Smooth muscle cell (in vitro differentiated cells): ENCODE measurements around the gene MSI2. TPM values are rescaled to one million over a fixed set of nuclear protein-coding genes. Genes with fewer than 3 reads are reported as not detected.

ENCODE experiments used
- DNase-seq: peaks from one replicate; lab custom pipeline; 2025; ENCODE audit not compliant: unreplicated experiment; lab: John Stamatoyannopoulos, UW
- H2AFZ ChIP-seq: fragments of 200-600 bp; sonication (generic); 2 replicates; pipeline ENCODE4 v1.6.0; 2016; ENCODE audit warnings: antibody characterized with exemption, low read depth, mild to moderate bottlenecking
- H3F3A ChIP-seq: fragments of 200-600 bp; sonication (generic); 2 replicates; pipeline ENCODE4 v1.6.0; 2017; ENCODE audit warnings: antibody characterized with exemption, low read depth
- H3K27ac ChIP-seq: fragments of 200-600 bp; sonication (generic); 2 replicates; pipeline ENCODE4 v1.5.1; 2016; ENCODE audit warnings: low read depth, mild to moderate bottlenecking
- H3K27me3 ChIP-seq: fragments of 200-600 bp; sonication (generic); 2 replicates; pipeline ENCODE4 v1.6.1; 2016; ENCODE audit warnings: low read depth, mild to moderate bottlenecking
- H3K36me3 ChIP-seq: fragments of 200-600 bp; sonication (generic); 2 replicates; pipeline ENCODE4 v1.5.1; 2016; ENCODE audit warnings: low read depth
- H3K4me1 ChIP-seq: fragments of 200-600 bp; sonication (generic); 2 replicates; pipeline ENCODE4 v1.5.1; 2016; ENCODE audit warnings: low read depth
- H3K4me2 ChIP-seq: fragments of 200-600 bp; sonication (generic); 2 replicates; pipeline ENCODE4 v1.6.0; 2016; ENCODE audit warnings: mild to moderate bottlenecking
- H3K4me3 ChIP-seq: fragments of 200-600 bp; sonication (generic); 2 replicates; pipeline ENCODE4 v1.5.1; 2016; ENCODE audit warnings: mild to moderate bottlenecking
- H3K79me2 ChIP-seq: fragments of 200-600 bp; sonication (generic); 2 replicates; pipeline ENCODE4 v1.6.0; 2016; ENCODE audit warnings: low read depth, mild to moderate bottlenecking
- H3K9ac ChIP-seq: fragments of 200-600 bp; sonication (generic); 2 replicates; pipeline ENCODE4 v1.6.0; 2016; ENCODE audit warnings: low read depth
- H3K9me3 ChIP-seq: fragments of 200-600 bp; sonication (generic); replicated peaks from 2 replicates; pipeline ENCODE4 v1.5.1; 2016; ENCODE audit warnings: low read depth
- H4K20me1 ChIP-seq: fragments of 200-600 bp; sonication (generic); 2 replicates; pipeline ENCODE4 v1.6.0; 2016; ENCODE audit warnings: low read depth
- CTCF ChIP-seq: fragments of 200-600 bp; sonication (generic); IDR thresholded peaks from 2 replicates; pipeline ENCODE4 v1.5.1; 2017; ENCODE audit warnings: borderline replicate concordance, mild to moderate bottlenecking, antibody characterized with exemption; ENCODE audit not compliant: insufficient read depth, poor library complexity, severe bottlenecking
- WGBS: methylation state at CpG from one replicate; pipeline ENCODE4 v1.1.7; 2016; ENCODE audit warnings: low lambda C conversion rate; 5-methylcytosine and 5-hydroxymethylcytosine counted together
- polyA plus RNA-seq: library from polyadenylated mRNA; unstranded; fragments of >200 nt; fragmentation: Nextera tagmentation; extraction: Ambion mirVana; gene quantifications from 2 replicates; pipeline ENCODE4 v1.2.1, GENCODE V29; 2016
- total RNA-seq: library from RNA; depleted of rRNA; stranded (reverse); fragments of >200 nt; gene quantifications from 2 replicates; pipeline ENCODE4 v1.2.3, GENCODE V29; 2014

MSI2 gene
- total and polyA plus RNA-seq, 2 experiments from 2014 or later = 5.7 to 36.5 TPM

DNA sequence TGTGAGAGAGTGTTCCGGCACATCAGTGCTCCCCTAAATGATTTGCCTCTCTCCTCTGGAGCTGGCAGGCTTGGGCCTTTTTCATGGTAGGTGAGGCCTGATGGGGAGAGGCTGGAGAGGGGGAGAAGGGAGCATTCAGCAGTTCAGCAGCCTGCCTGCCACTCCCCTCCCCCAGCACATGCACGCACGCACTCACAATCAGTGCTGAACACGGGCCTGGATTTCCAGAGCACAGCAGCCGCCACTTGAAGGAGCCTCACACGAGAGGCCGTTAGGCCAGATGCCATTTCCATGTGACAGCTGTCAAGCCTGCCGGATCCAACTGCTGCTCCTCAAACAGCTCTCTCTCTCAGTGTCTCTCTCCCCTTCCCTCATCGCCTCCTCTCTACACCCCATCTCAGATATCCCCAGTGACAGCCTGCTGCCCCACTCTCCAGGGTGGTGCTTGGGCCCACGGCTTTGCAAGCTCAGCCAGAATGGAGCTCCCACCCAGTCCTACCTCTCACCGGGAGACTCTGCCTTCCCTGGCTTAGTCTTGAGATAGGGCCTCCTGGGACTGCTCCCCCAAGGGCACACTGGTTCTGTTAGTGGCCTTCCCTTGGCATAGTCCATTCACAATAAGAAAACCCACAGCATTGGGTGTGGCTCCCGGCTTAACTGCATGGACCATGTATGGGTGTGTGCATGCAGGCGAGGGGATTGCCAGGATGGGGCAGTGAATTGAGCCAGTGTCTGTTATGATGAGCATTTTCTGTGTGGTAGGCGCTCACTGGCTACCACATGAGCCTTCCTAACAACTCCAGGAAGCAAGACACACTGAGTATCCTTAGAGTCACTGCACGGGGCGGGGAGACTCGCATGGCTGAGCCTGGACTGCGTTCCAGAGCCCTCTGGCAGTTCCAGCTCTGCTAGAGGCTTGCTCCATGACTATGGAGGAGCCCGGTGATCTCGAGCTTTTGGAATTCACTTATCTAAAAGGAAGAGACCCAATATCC is 262.6 kb downstream of the MSI2 start:
- no peaks in the 10 kb centered on the region for H3K27me3 ChIP-seq
- peaks cover 5% of the 10 kb centered on the region for H4K20me1 ChIP-seq
- H3K27ac ChIP-seq = peak overlapping the region; percentile 86
- H3K4me3 ChIP-seq = no peak overlapping the region
- no peak for TF ChIP-seq CTCF
- DNase-seq = peak; percentile 50
- H2AFZ ChIP-seq = no peak overlapping the region
- peaks cover 38% of the 10 kb centered on the region for H3K4me1 ChIP-seq
- H3K9me3 ChIP-seq = no peaks in the 10 kb centered on the region
- H3K79me2 ChIP-seq = no peaks in the 10 kb centered on the region
- peak overlapping the region; percentile 67 for H3K9ac ChIP-seq
- WGBS = 23% methylated on average over 20 of the region's 20 CpGs
- H3K36me3 ChIP-seq = no peaks in the 10 kb centered on the region
- H3K4me2 ChIP-seq = peak overlapping the region; percentile 68
- peaks cover 27% of the 10 kb centered on the region for H3F3A ChIP-seq

DNA sequence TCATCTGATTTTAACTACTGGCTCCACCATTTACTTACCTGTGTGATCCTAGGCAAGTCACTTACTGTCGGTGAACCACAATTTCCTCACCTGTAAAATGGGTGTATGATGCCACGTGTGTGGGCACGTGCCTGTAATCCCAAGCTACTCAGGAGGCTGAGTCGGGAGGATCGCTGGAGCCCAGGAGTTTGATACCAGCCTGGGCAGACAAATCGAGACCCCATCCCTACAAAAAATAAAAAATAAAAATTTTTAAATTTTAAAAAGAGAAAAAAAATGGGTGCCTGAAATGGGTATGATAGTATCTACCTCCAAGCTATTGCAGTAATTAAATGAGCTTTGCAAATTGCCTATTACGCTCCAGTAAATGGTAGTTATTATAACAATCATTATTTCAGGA is 263.5 kb downstream of the MSI2 start:
- Histone ChIP-seq H4K20me1 (peaks cover 5% of the 10 kb centered on the region), H3K27me3 (no peaks in the 10 kb centered on the region), H3F3A (peaks cover 27% of the 10 kb centered on the region), H3K27ac (peak overlapping the region; percentile 86), H3K4me1 (peaks cover 47% of the 10 kb centered on the region), H3K4me3 (no peak overlapping the region), H3K79me2 (no peaks in the 10 kb centered on the region), H2AFZ (no peak overlapping the region), H3K9me3 (no peaks in the 10 kb centered on the region), H3K4me2 (peak overlapping the region; percentile 38), H3K36me3 (no peaks in the 10 kb centered on the region), H3K9ac (no peak overlapping the region)
- DNase-seq = no peak
- 95% methylated on average over 7 of the region's 7 CpGs for WGBS
- TF ChIP-seq CTCF = no peak

- H3K27me3 ChIP-seq = no peaks in the 10 kb centered on the region
- H3K4me2 ChIP-seq = no peak overlapping the region
- TF ChIP-seq CTCF = no peak
- H3K27ac ChIP-seq = peak overlapping the region; percentile 54
- H3K4me3 ChIP-seq = no peak overlapping the region
- no peaks in the 10 kb centered on the region for H3K79me2 ChIP-seq
- H4K20me1 ChIP-seq = peaks cover 5% of the 10 kb centered on the region
- no peak overlapping the region for H3K9ac ChIP-seq
- no peak for DNase-seq
- 45% methylated on average over 7 of the region's 7 CpGs for WGBS
- H3K9me3 ChIP-seq = no peaks in the 10 kb centered on the region
- H2AFZ ChIP-seq = no peak overlapping the region
- peaks cover 22% of the 10 kb centered on the region for H3F3A ChIP-seq
- no peaks in the 10 kb centered on the region for H3K36me3 ChIP-seq
- H3K4me1 ChIP-seq = peaks cover 52% of the 10 kb centered on the region
Measured at GRCh38 chr17:57521606-57522005, 265.3 kb downstream of the MSI2 start.
